Right lobe of liver (tissue), 6 donors: ENCODE results near the gene LIN9. TPM values are rescaled to one million over a fixed set of nuclear protein-coding genes. Genes with fewer than 3 reads are reported as not detected.
"Not testable (repeated sequence)": the region's sequence is repeated elsewhere in the genome, so short reads cannot be mapped to it uniquely, and the experiment has no call there.

ENCODE experiments used
- ATAC-seq, 4 donors: fragments of 200-7000 bp; cut with Tn5 transposase; one replicate each; pipeline ENCODE4 v1.9.1; 2020; ENCODE audit warnings: mild to moderate bottlenecking in 4 of 4, moderate library complexity in 4 of 4
- DNase-seq, 3 donors: peaks; one replicate each; pipeline ENCODE4 v3.0.0-alpha.2; 2020
- H3K27ac ChIP-seq, 3 donors: fragments of 200-600 bp; one replicate each; pipeline ENCODE4 v1.8.0; 2022
- H3K27me3 ChIP-seq, 2 donors: fragments of 200-600 bp; one replicate each; pipeline ENCODE4 v1.8.0; 2022
- H3K36me3 ChIP-seq, 4 donors: fragments of 200-600 bp; sonication (generic) in 1 of 4; one replicate each; pipeline versions ENCODE4 v1.5.1 to v1.8.0; 2017 to 2022; ENCODE audit warnings: control low read depth in 1 of 4
- H3K4me1 ChIP-seq, 4 donors: fragments of 200-600 bp; sonication (generic) in 1 of 4; one replicate each; pipeline versions ENCODE4 v1.5.1 to v1.8.0; 2017 to 2022; ENCODE audit warnings: control low read depth in 1 of 4
- H3K4me3 ChIP-seq, 3 donors: fragments of 200-600 bp; one replicate each; pipeline ENCODE4 v1.8.0; 2022
- H3K9me3 ChIP-seq, 4 donors: fragments of 200-600 bp; sonication (generic) in 1 of 4; one replicate each; pipeline versions ENCODE4 v1.5.1 to v1.8.0; 2017 to 2022; ENCODE audit warnings: control low read depth in 1 of 4
- POLR2A ChIP-seq: fragments of 450-650 bp; IDR thresholded peaks from one replicate; pipeline ENCODE4 v1.6.1; 2017; ENCODE audit warnings: antibody characterized with exemption, mild to moderate bottlenecking
- WGBS: methylation state at CpG from one replicate; pipeline ENCODE4 v1.1.6; 2018; ENCODE audit warnings: low coverage, low lambda C conversion rate; ENCODE audit not compliant: insufficient coverage; ENCODE audit errors: missing lambda C conversion rate; 5-methylcytosine and 5-hydroxymethylcytosine counted together
- intact Hi-C, 2 donors: fragments of 100-400 bp; cut with DNase I; formaldehyde crosslinking; loops; one replicate each; pipeline versions ENCODE4 v1.11.2 to v1.14.1; 2022
- total RNA-seq, 6 experiments: library from RNA; depleted of rRNA in 2 of 6; stranded (reverse); fragments of >200 nt in 2 of 6; fragmentation: NEBNext Ultra II Directional in 3 of 6; extraction: Animal tissue kit (Norgen Biotek cat#: 25700) in 3 of 6; gene quantifications; one replicate each; pipeline versions ENCODE4 v1.1.0 to v1.2.4, GENCODE V29; 2016 to 2023
- TF ChIP-seq, protein P1 (sequence below), 4 donors: fragments of 200-600 bp in 3 of 4; fragments of 450-650 bp in 1 of 4; IDR thresholded peaks; one replicate each; pipeline versions ENCODE4 v1.5.1 to v1.8.0; 2016 to 2022; ENCODE audit warnings: antibody characterized with exemption in 4 of 4, mild to moderate bottlenecking in 2 of 4
- donor health status: DM: no; HTN: yes; CAD: no.
- donor health status: DM: no; HTN: no; CAD: no.
- donor health status: DM: no; HTN: no; CAD: no.
- donor health status: DM: no; HTN: yes; CAD: no.
- donor health status: DM: no; HTN: yes; CAD: no.

The LIN9 gene
- total RNA-seq, 6 experiments from 2014 or later: 0.46 to 1.5 (median 0.91) TPM

DNA sequence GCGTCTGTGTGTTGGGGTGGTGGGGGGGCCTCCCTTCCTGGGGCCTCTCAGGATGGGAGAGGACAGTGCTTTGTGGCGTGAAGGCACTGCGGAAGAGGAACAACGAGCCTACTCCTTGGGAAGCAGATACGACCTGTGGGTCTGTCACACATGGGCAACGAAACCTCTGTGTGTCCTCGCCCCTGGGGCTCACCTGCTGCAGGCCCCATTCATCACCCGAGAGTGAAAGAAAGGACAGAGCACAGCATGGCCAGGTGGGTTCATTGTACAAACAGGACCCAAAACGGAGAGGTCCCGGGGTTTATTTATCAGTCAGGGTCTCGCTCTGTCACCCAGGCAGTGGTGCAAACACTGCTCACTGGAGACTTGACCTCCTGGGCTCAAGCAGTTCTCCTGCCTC is 40.1 kb upstream of the LIN9 start:
- Histone ChIP-seq H3K9me3 (no peaks in the 10 kb centered on the region), H3K4me3 (no peak overlapping the region), H3K27me3 (no peaks in the 10 kb centered on the region), H3K27ac (no peak overlapping the region), H3K4me1 (no peaks in the 10 kb centered on the region), H3K36me3 (no peaks in the 10 kb centered on the region)
- TF ChIP-seq, protein P1, sequence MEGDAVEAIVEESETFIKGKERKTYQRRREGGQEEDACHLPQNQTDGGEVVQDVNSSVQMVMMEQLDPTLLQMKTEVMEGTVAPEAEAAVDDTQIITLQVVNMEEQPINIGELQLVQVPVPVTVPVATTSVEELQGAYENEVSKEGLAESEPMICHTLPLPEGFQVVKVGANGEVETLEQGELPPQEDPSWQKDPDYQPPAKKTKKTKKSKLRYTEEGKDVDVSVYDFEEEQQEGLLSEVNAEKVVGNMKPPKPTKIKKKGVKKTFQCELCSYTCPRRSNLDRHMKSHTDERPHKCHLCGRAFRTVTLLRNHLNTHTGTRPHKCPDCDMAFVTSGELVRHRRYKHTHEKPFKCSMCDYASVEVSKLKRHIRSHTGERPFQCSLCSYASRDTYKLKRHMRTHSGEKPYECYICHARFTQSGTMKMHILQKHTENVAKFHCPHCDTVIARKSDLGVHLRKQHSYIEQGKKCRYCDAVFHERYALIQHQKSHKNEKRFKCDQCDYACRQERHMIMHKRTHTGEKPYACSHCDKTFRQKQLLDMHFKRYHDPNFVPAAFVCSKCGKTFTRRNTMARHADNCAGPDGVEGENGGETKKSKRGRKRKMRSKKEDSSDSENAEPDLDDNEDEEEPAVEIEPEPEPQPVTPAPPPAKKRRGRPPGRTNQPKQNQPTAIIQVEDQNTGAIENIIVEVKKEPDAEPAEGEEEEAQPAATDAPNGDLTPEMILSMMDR (IDR thresholded peaks at IDR 0.05): no peak
- TF ChIP-seq POLR2A: no peak
- ATAC-seq (no peak), DNase-seq (no peak)
- intact Hi-C loops: no loop called here
- WGBS: no CpG with 5 or more reads among the region's 11 CpGs

DNA sequence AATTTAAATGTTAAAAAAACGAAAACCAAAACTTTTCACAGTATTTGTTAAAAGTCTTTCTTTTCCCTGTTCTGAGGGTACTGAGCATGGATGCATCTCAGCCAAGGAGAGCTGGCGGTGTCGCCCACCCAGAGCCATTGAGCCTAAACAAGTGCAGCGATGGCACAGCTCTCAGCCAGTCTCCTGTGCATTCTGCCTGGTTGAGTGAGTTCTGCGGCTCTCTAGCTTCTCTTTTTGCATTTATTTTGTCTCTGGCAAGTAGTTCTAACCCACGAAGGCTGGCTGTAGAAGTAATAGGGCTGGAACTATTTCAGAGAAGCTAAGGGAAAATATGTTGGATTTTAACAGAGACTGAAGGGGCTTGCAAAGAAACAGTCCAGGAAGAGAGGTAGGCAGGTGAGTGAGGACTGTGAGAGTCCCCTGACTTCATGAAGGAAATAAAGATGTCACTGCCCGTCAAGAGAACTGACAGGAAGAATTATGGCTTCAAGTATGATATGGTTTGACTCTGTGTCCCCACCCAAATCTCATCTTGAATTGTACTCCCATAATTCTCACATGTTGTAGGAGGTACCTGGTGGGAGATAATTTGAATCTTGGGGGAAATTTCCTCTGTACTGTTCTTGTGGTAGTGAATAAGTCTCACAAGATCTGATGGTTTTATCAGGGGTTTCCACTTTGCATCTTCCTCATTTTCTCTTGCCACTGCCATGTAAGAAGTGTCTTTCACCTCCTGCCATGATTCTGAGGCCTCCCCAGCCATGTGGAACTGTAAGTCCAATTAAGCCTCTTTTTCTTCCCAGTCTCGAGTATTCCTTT is 35.7 kb upstream of the LIN9 start:
- H3K36me3 ChIP-seq: no peaks in the 10 kb centered on the region
- ATAC-seq (no peak), DNase-seq (no peak)
- no peak overlapping the region for H3K4me3 ChIP-seq
- no peaks in the 10 kb centered on the region for H3K27me3 ChIP-seq
- no peak for TF ChIP-seq POLR2A
- TF ChIP-seq, protein P1 (IDR thresholded peaks at IDR 0.05): no peak
- H3K27ac ChIP-seq: no peak overlapping the region
- intact Hi-C loops: no loop called here
- no peaks in the 10 kb centered on the region for H3K9me3 ChIP-seq
- 66% methylated on average over 8 of the region's 8 CpGs for WGBS
- H3K4me1 ChIP-seq: no peaks in the 10 kb centered on the region

DNA sequence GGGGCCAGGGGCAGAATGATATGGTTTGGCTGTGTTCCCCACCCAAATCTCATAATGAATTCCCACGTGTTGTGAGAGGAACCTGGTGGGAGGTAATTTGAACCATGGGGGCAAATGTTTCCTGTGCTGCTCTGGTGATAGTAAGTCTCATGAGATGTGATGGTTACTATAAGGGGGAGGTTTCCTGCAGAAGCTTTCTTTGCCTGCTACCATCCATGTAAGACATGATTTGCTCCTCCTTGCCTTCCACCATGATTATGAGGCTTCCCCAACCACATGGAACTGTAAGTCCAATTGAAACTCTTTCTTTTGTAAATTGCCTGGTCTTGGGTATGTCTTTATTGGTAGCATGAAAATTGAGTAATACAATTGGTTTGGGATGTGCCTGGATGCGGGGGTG is 33.7 kb upstream of the LIN9 start:
- DNase-seq (no peak), ATAC-seq (no peak)
- Histone ChIP-seq H3K4me1 (no peaks in the 10 kb centered on the region), H3K4me3 (no peak overlapping the region), H3K27me3 (no peaks in the 10 kb centered on the region), H3K9me3 (no peaks in the 10 kb centered on the region), H3K27ac (no peak overlapping the region), H3K36me3 (no peaks in the 10 kb centered on the region)
- 50% methylated on average over 2 of the region's 2 CpGs for WGBS
- no peak for TF ChIP-seq POLR2A
- TF ChIP-seq, protein P1 (IDR thresholded peaks at IDR 0.05): no peak
- intact Hi-C loops: no loop called here

DNA sequence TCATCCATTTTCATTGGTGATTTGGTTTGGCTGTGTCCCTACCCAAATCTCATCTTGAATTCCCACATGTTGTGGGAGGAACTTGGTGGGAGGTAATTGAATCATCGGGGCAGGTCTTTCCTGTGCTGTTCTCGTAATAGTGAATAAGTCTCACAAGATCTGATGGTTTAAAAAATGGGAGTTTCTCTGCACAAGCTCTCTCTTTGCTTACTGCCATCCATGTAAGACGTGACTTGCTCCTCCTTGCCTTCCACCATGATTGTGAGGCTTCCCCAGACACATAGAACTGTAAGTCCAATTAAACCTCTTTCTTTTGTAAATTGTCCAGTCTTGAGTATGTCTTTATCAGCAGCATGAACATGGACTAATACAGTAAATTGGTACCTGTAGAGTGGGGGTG is 31.1 kb upstream of the LIN9 start:
- intact Hi-C loops, H3K9me3 ChIP-seq, DNase-seq, H3K27ac ChIP-seq, H3K4me3 ChIP-seq, H3K27me3 ChIP-seq, ATAC-seq, H3K36me3 ChIP-seq, H3K4me1 ChIP-seq: not testable (repeated sequence)
- 82% methylated on average over 3 of the region's 3 CpGs for WGBS

DNA sequence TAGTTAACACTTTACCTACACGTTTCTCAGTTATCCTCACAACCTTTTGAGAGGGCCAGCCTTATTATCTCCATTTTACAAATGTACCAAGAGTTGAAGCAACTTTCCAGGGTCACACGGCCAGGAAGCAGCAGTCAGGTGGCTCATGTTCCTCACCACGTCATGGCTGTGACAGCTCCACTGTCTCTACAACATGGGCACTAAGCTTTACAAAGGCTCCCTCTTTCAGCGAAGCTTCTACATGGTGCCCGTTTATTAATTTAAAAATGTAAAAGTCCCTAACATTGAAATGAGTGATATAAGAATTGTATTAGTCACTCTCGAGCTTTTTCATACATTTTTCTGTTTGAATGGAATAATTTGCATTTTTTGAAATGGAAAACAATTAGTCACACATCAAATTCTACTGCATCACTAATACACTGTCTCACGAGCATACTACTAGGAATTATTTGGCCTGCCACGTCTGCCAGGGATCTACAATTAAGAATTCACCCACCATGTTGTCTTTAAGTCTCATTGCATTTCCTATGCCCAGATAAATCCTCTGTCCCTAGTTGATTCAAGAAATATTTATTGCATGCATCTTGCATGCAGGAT is 28.4 kb upstream of the LIN9 start:
- no peak for ATAC-seq
- Histone ChIP-seq H3K4me3 (no peak overlapping the region), H3K36me3 (no peaks in the 10 kb centered on the region), H3K4me1 (no peaks in the 10 kb centered on the region), H3K27ac (no peak overlapping the region), H3K9me3 (no peaks in the 10 kb centered on the region), H3K27me3 (no peaks in the 10 kb centered on the region)
- WGBS: 54% methylated on average over 8 of the region's 8 CpGs
- intact Hi-C loops: no loop called here
- TF ChIP-seq POLR2A: no peak
- TF ChIP-seq, protein P1 (IDR thresholded peaks at IDR 0.05): no peak
- DNase-seq: no peak
